ENCODE data around the gene SLC39A1.

Gene SLC39A1

DNA sequence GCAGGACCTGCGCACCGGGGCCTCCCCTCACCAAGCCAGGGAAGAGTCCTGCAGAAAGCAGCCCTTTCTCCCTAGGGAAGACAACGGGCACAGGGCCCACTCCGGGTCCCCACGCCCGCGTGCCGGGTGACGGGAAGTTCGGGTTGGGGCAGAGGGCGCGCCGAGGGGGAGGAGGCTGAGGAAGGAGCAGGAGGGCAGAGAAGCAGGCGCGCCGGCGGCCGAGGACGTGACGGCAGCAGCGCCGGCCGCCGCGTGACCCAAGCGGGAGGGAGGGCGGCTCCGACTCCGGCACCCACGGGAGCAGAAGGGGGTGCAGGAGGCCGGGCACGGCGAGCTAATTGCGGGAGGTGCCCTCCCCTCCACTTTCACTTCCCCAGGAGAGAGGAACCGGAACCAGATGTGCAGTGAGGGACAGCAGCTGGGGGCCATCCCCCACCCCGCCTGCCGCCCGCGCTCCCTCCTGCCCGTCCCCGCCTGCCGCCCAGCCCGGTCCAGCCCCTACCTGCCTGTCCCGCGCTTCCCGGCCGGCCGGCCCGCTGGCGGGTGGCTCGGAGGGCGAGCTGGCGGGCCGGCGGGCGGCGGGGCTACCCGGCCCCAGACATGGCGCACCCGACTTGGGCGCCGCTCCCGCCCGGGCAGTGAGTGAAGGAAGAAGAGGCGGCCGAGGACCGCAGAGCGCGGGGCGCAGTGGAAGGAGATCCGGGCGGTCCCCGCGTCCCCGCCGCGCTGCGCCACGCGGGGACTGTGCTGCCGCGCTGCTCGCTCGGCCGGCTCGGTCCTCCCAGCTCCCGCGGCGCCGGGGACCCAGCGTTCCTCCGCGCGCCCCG is 17.3 kb downstream of the SLC39A1 start:
- no peak for DNase-seq (ENCODE audit: extremely low read depth, low read depth)
- TF ChIP-seq, protein P1, sequence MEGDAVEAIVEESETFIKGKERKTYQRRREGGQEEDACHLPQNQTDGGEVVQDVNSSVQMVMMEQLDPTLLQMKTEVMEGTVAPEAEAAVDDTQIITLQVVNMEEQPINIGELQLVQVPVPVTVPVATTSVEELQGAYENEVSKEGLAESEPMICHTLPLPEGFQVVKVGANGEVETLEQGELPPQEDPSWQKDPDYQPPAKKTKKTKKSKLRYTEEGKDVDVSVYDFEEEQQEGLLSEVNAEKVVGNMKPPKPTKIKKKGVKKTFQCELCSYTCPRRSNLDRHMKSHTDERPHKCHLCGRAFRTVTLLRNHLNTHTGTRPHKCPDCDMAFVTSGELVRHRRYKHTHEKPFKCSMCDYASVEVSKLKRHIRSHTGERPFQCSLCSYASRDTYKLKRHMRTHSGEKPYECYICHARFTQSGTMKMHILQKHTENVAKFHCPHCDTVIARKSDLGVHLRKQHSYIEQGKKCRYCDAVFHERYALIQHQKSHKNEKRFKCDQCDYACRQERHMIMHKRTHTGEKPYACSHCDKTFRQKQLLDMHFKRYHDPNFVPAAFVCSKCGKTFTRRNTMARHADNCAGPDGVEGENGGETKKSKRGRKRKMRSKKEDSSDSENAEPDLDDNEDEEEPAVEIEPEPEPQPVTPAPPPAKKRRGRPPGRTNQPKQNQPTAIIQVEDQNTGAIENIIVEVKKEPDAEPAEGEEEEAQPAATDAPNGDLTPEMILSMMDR (IDR thresholded peaks at IDR 0.05; ENCODE audit: low read depth, low read length): no peak

GRCh38 chr1:153945131-153945794 is 18.1 kb downstream of the SLC39A1 start:
- no peak for DNase-seq (ENCODE audit: extremely low read depth, low read depth)
- TF ChIP-seq, protein P1 (IDR thresholded peaks at IDR 0.05; ENCODE audit: low read depth, low read length): no peak

DNA sequence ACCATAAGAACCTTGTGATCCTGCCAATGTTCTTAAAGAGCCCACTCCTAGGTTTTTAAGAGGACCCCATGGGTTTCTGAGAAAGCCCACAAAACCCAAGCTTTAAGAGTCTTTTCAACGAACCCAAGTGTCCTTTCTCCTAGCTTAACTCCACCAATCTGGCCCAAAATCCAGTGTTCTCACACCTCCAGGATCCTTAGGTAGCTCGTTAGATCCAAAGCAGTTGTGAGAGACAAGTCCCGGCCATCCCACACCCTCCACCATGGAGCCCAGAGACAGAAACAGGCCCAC is 18.6 kb downstream of the SLC39A1 start:
- no peak for DNase-seq (ENCODE audit: extremely low read depth, low read depth)
- TF ChIP-seq, protein P1 (IDR thresholded peaks at IDR 0.05; ENCODE audit: low read depth, low read length): no peak

DNA sequence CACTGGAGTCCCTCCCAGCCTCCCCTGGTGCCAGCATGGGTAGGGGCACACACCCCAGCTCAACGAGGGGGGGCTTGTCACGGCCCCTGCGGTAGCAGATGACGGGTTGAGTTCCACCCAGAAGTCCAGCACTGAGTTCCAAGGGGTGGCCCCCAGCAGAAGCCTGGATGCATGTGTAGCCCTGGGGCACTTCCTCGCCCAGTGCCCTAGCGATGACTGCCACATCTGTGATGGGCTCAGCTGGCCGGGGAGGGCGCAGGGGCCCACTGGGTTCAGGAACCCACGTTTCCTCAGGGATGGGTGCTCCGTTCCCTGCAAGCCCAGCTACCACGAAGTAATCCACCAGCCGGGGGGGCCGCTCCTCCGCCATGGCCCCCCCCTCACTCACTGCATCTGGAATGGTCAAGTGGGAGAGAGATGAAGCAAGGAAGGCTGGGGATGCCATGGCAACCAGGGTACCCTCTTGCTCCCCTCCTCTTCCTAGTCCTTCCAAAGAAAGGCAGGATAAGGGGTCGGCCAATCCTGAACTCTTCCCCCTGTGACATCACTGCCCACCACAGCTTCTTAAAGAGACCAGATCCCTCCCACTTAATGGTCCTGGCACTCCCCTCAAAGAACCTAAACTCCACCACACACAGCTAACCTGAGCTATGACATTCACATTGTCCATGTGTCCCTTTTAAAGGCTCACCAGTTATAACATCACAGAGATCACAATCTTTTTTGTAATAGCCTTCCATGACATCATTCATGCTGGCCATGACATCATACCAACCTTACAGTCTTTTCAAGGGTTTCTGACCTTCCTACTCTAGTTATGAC is 19.1 kb downstream of the SLC39A1 start:
- no peak for DNase-seq (ENCODE audit: extremely low read depth, low read depth)
- TF ChIP-seq, protein P1 (IDR thresholded peaks at IDR 0.05; ENCODE audit: low read depth, low read length): no peak

GRCh38 chr1:153942766-153943549 is 20.4 kb downstream of the SLC39A1 start:
- TF ChIP-seq, protein P1 (IDR thresholded peaks at IDR 0.05; ENCODE audit: low read depth, low read length): no peak
- DNase-seq (ENCODE audit: extremely low read depth, low read depth): no peak

- DNase-seq (ENCODE audit: extremely low read depth, low read depth): no peak
Observed at GRCh38 chr1:153941826-153942725, 21.3 kb downstream of the SLC39A1 start.

More at GRCh38 chr1:153941826-153942725, 21.3 kb downstream of the SLC39A1 start:
- TF ChIP-seq, protein P1 (IDR thresholded peaks at IDR 0.05; ENCODE audit: low read depth, low read length): no peak
